Activated CD8-positive, alpha-beta memory T cell treated with anti-CD3 and anti-CD28 coated beads for 24 hours (primary cell): ENCODE data around the gene TUBB2B.

ENCODE experiments used
- DNase-seq: peaks from one replicate; pipeline ENCODE4 v3.0.0-alpha.2; 2020

TUBB2B gene

DNA sequence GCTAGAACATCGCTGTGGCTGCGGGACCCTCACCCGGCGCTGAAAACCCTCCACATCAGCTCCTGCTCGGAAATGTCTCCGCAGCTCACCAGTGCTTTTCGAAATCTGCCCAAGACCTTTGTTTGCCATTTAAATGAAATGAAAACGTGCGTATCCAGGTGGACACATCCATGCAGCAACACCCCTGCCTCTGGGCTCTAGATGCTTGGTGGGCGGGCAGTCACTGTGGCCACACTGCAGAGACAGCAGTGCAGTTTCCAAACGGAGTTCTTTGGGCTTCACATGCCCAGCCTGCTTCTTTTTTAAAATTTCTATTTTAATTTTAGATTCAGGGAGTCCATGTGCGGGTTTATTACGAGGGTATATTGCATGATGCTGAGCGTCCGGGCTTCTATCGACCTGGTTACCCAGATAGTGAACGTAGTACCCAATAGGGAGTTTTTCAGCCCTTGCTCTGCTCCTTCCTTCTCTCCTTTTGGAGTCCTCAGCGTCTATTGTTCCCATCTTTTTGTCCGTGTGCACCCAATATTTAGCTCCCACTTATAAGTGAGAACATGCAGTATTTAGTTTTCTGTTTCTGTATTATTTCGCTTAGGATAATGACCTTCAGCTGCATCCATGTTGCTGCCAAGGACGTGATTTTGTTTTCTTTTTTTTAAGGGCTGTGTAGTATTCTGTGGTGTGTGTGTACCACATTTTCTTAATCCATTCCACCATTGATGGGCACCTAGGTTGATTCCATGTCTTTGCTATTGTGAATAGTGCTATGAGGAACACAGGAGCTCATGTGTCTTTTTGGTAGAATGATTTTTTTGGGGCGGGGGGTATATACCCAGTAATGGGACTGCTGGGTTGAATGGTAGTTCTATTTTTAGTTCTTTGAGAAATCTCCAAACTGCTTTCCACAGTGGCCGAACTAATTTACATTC is 4.8 kb upstream of the TUBB2B start:
- no peak for DNase-seq

DNA sequence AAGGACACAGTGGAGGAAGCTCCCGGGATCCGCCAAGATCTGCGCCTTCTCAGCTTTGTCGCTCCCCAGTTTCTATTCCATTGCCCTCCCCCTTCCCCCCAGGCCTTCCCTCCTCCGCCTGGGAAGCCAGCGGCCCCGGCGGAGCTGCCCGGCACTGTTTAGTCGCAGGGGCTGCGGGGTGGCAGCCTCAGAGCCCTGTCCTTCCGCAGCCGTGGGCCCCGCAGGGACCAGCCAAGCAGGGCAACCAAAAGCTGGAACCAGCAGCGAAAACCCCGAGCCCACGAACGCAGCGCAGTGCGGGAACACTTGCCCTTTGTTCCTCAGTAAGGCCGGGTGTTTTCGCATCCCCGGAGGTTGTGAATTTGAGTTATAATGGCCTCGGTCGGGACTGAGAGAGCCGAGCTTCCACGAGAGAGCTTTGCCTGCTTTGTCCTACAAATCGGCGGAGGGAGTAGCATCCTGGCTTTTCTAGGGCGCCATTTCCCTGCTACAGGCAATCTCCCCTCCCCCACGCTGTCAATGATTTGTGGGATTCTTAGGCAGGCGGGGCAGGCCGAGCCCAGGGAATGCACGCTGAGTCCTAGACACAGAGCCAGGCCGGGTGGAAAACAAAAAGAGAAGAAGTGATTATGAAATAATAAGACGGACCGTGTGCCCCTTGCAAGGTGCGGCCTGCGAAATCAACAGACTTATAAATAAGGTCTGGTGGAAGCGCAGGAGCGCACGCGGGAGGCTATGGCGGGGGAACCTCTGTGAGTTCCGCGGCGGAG is 4.0 kb upstream of the TUBB2B start:
- DNase-seq, result no peak

DNA sequence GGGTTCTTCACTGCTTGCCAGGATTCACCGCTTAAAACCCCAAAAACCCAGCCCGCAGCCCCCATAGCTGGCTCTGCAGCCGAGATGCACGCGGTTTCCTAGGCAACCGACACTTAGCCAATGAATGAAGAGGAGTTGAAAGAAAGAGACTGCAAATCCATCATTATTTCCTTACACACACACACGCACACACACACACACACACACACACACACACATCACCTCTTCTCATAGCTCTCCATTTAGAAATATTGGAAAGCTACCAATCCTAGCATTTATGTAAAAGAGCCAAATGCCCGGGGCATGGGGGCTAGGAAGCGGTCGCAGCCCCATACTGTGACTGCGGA is 3.4 kb upstream of the TUBB2B start:
- no peak for DNase-seq

DNA sequence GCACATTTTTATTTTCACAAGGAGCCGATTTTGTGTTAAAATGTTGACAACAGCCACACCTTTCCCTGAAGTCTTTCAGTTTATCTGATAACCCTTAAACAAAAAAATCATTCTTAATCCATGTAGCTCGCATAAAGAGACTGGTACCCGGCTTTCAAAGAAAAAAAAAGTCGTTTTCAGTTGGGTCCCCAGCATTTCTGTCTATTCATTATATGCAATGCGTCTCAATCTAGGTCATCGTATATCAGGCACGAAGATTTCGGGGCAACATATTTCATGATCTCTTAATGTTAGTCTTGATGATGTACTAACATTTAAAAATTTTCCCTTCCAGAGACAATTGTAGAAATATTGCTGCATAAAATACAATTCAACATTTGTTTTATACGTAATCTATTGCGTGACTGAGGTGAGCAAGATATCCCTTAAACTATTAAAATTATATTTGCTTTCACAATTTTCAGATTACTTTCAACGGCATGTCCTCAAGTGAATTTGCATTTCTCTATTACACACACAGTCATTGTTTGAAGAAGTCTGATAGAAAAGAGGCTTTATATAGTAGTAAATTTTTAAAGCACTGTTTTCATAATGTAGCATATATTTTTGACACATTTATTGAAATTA is 2.9 kb upstream of the TUBB2B start:
- DNase-seq, result no peak

DNA sequence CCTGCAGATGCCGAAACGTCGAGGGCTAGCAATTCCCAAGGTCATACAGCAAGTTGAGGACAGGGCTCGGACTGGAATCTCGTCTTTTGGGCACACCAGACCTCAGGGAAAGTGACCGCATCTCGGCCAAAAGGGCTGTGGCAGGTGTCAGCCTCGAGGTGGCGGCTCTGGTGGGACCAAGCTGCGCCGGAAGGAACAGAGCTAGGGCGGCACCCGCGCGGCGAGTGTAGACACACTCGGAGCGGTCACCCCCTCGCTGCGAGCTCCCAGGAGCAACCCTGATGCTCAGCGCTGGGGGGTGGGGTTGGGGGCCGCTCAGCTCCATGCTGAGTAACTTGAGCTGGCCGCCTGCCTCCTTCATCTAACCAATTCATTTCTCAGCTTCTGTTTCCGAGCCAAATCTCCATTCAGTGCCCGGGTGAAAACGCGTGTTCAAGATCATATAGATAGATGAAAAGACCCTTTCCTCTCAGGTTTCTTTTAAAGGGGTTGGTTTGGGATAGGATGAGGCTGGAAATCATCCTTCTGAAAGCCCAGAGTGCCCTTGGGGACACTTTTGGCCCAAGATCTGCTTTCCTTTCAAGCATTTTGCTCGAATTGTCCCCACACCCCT is 2.2 kb upstream of the TUBB2B start:
- peak; percentile 72 for DNase-seq

DNA sequence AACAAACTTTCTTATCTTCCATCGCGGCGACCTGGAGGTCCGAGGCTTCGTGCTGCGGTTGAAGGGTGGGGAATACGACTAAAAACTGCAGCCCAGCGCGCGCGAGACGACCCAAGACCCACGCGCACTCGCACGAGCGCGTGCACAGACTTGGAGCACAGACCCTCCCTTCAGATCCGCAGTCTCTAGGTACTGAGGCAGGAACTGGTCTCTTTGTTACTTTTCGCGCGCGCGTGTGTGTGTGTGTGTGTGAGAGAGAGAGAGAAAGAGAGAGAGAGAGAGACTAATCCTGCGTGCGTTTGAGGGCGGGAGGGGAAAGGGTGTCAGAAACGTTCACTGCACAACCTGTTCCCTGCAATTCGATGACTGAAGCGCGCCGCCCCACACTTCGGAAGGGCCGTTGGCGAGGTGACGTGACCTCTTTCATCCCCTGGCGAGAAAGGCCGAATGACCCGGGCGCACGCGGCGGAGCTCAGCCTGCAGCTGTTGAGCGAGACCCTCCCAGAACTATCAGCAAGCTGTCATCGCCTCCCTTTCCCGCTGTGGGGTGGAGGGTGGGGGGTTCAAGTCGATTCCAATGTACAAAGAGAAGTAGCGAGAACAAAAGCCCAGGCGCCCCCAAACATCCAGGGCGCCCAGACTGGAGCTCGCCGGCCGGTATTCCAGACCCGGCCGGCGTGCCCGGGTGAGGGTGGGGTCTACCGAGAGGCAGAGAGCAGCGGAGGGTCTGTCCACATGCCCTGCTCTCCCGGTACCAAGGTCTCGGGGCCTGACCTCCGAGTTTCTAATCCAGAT is 1.5 kb upstream of the TUBB2B start:
- peak; percentile 69 for DNase-seq

DNA sequence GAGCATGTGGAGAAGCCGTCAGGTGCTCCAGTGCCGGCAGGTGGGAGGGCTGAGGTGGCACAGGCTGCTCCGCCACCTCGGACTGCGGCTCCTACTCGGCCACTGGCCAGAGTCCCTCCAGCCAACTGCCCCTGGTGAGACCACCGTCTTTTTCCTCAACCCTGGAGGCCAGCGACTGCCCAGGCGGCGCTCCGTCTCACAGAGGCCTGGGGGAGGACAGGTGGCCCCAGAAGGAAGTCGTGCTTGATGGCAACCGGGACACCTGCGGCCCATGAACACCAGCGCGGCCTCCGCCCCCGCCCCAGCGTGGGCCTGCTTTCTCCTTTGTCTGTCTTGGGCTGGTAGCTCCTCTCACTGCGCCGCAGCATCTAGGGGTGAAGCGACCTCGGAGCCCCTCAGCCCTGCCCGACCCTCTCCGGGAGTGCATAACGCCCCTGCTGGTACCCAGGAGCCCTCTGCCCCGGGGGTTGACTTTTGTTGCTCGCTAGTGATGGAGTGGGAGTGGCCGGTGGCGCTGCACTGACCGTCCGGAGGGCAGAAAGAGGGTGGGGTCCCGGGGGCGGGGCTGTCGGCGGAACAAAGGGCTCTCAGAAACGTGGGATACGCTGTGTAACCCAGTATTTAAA is 706 bp upstream of the TUBB2B start:
- DNase-seq, result peak; percentile 72

DNA sequence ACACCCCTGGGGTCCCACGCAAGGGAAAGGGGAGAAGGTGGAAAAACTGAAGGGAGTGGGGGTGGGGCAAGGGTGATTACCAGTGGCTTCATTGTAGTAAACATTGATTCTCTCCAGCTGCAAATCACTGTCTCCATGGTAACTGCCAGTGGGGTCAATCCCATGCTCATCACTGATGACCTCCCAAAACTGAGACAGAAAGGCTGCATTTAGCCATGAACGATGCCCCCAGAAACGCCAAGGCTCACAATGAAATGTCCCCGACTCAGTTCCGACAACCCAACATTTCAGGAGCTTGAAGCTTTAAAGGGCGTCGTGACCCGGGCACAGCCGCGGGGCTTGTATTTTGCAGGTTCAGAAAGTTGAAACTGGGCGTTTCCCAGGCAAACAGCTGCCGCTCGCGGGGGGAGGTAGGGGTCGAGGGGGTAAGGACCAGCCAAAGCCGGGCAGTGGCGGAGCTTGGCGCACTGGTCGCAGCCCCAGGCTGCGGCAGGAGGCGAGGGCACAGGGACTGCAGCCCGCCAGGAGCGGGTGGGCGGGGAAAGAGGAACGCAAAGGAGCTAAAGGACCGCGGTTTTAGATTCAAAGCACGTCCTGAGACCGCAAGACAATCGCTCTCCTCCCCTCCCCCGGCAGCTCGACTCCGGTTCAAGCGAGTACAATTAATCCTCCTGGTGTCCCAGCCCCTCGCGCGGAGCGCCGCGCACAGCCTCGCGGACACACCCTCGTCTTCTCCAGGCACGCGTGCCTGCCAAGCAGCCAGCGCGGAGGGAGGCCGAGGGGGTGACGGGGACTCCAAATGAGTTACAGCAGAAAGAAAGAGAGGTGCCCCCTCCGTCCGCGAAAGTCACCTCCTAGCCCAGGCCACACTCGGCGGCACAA is 731 bp downstream of the TUBB2B start:
- DNase-seq, result peak; percentile 72

DNA sequence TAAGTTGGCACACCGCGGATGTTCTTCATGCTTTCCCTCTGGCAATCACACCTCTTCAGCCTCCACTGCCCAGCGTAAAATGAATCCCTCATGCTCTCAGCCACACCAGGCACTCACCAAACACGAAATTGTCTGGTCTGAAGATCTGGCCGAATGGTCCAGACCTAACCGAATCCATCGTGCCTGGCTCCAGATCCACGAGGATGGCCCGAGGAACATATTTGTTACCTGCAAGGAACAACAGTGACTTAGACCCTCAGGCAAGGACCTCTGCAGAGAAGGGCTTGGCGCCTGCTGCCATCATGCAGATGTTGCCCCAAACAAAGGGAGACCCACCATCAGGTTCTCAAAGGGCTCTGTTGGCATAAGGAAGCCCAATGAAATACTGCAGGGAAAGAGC is 1.4 kb downstream of the TUBB2B start:
- no peak for DNase-seq

DNA sequence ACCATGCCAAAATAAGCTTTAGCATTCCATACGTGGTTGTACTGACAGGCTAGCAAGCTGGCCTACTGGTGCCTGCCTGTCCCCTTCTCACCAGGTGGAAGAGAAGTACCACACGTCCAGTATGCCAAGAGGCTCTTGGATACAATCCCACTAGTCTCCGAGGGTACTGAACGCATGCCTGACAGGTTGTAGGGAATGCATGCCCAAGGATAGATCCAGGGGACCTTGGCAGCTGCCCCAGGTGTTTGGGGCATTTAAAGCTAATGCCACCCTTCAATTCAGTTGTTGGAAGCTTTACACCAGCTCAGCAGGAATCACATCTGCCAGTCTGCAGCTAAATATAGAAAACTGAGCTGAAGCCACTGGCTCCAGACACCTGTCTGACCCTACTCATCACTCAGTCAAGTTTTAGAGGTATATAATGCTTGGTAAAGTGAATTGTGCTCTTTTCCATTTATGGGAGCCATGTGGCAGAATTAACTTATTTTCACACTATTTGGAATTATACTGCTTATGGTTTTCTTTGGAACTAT is 4.9 kb downstream of the TUBB2B start:
- no peak for DNase-seq

DNA sequence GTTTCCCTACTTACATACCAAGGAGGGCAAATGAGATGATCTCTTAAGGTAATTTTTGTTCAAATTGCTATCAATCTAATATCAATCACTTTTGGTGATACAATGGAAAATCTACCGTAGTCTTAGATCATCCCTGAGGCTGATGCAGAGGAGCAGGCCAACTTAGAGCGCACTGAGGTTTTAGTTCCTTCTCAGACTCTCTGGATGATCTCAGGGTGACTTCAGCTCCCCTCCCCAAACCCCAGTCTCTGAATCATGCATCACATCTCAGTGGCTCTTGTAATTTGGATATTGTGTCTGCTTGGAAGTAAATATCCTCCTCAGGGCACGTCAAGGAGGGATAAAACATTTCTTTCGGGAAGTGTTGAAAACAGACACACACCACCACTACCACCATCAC is 5.9 kb downstream of the TUBB2B start:
- DNase-seq, result no peak

DNA sequence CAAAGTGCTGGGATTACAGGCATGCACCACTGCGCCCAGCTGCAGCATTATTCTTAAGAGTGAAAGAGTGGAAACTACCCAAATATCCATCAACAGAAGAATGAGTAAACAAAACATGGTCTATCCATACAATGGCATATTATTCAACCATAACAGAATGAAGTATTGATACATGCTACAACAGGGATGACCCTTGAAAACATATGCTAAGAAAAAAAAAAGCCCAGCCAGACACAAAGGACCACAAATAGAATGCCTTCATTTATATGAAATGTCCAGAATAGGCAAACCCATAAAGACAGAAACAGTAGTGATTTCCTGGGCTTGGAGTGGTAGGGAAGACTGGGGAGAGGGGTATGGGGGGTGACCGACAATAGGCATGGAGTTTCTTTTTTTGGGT is 7.1 kb downstream of the TUBB2B start:
- DNase-seq, result no peak

DNA sequence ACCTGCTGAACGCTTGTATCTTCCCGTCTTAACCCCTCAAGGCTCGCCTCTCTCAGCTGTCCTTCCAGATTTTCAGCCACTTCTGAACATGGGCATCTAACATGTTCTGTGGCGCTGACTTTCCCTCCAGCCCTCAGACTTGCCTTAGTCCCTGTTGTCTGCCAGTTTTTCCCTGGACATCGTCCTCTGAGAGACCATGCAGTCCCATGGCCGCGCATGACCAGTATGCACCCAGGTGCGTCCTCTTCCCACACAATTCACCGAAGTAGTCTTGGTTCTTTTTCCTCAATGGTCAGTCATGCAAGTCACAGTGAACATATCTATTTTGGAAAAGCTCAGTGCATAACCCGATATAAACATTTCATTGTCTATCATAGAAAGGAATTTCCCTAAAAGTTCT is 9.2 kb downstream of the TUBB2B start:
- DNase-seq, result no peak

DNA sequence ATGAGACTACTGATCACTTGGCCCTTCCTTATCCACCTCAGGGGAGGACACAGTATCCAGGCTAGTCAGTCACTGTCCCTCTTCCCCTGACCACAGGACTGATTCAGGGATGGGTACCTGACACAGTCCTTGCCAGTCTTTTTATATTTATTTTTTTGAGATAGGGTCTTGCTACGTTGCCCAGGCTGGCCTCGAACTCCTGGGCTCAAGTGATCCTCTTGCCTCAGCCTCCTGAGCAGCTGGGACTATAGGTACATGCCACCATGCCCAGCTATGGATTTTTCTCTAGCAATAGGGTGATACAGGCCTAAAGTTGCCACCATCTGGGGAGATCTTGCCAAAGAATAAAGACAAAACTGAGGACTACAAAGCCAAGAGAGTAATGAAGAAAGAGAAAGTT is 10.2 kb downstream of the TUBB2B start:
- DNase-seq, result no peak

DNA sequence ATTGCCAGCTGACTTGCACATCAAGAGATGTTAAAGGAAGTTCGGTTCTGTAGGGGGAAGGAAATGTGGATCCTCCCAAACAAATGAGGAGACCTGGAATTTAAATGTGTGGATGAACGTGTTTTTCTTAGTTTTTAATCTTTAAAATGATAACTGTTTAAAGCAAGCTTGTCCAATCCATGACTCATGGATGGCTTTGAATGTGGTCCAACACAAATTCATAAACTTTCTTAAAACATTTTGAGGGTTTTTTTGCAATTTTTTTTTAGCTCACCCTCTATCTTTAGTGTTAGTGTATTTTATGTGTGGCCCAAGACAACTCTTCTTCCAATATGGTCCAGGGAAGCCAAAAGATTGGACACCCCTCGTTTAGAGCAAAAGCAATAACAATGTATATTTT is 12.6 kb downstream of the TUBB2B start:
- no peak for DNase-seq

DNA sequence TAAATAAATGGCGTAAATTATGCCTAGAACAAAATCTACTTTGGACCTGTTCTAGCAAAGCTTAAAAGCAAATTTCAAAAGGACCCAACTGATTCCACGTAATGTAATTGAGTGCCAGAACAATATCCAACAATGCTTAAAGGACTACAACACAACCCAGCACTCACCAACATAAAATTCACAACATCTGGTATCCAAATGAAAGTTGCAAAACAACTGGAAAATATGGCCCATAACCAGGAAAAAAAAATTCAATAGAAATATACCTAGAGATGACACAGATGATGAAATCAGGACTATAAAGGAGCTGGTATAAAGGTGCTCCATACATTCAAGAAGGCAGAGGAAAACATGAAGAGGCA is 14.1 kb downstream of the TUBB2B start:
- DNase-seq, result no peak

DNA sequence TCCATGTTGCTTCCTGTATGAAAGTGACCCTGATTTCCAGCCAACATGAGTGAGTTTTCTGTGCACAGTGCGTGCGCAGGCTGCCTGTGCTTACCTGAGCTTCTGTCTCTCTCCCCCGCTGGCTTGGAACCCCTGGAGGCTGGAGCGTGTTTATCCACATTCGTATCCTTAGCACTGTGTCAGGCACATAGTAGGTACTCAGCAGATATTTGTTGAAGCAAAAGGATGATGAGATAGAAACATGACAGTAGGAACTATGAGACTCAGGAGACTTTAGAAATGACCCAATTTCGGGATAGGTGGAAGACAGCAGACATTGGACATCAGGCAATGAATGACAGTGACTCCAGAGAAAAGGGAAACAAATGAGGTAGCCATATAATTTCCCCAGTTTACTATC is 15.2 kb downstream of the TUBB2B start:
- no peak for DNase-seq

DNA sequence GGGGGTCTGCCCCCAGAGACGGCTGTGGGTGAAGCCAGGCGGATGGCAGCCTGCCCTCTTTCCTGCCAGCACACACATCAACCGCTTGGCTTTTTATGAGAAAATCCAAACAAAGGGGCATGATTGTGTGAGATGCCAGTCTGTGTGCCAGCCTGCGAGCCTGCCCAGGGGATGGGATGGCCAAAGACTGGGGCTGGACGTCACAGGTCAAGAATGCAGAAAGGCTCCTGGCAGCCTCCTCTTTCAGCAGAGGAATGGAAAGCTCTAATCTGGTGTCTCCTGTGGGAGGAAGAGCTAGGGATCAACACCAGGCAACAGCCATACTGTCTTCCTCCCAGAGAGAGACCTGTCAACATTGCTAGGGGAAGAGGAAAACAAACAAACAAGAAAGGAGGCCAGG is 15.8 kb downstream of the TUBB2B start:
- DNase-seq, result no peak

DNA sequence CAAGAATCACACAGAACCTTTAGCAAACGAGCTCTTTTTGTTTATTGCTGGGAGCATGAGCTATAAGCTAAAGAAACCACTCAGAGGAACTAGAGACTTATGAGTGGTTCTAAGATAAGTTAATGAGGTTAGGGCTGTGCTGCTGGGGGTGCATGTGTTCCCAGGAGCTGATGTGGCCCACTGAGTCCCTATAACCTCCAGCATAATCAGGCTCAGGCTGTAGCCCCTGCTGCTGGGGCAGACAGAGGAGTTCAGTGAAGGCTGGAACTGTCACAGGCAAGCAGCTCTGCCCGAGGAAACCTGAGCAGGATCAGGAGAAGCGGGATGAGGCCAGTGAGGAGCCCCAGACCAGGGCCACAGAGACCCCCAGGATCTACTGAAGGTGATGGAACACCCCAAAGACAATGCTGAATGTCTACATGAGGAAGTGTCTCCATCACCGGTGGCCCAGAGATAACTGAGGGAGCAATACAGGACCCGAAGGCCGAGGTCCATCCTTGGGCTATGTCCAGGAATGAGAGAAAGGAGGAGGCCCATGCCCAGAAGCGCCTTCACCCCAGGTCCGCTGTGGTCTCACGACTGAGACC is 17.3 kb downstream of the TUBB2B start:
- DNase-seq, result no peak
